GM19193 (cell line): ENCODE measurements around the gene NUP155.

Experiments used
- POLR2A ChIP-seq: IDR thresholded peaks from 4 replicates; pipeline ENCODE4 v1.6.1; 2011; ENCODE audit not compliant: insufficient read depth, insufficient read length; ENCODE audit errors: extremely low read depth

Gene NUP155

DNA sequence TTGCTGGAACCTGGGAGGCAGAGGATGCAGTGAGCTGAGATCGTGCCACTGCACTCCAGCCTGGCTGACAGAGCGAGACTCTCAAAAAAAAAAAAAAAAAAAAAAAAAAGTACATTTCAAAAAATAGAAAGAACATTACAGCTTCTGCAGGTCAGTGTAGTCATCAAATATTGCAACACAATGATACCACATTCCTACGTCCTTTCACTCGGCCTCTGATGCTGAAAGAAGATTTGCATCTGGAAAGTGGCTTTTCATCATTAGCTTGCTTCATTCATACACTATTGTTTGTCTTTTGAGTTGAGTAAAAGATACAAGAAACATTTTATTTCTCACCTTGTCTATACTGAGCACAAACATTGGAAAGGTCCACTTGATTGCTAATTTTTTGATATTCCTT, 62.1 kb downstream of the NUP155 start:
- TF ChIP-seq POLR2A: no peak

DNA sequence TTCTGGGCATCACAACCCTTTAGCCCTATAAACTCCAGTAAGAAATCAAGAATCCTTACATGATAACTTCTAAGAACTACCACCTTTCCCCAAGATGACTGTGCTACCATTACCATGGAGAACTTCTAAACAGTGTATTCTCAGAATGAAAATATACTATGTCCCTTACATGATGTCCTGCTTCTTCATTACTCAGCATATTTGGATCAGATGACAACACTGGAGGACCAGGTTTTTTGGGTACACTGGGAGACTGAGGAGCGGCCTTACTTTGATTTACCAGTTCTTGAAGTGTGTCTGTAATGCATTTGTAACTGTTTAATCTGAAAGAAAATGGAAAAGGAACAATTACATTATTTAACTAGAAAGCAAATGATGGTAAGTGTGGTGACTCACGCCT, 66.0 kb downstream of the NUP155 start:
- no peak for TF ChIP-seq POLR2A

DNA sequence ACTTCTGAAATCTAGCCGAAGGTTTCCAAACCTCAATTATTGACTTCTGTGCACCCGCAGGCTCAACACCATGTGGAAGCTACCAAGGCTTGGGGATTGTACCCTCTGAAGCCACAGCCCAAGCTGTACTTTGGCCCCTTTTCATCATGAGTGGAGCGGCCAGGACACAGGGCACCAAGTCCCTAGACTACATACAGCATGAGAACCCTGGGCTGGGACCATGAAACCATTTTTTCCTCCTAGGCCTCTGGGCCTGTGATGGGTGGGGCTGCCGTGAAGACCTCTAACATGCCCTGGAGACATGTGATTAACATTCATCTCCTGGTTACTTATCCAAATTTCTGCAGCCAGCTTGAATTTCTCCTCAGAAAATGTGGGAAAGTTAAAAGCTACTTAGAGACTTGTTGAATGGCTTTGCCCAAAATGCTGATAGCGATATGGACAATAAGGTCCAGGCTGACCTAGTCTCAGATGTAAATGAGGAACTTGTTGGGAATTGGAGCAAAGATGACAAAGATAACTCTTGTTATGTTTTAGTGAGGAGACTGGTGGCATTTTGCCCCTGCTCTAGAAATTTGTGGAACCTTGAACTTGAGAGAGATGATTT, 87.6 kb downstream of the NUP155 start:
- TF ChIP-seq POLR2A: no peak

DNA sequence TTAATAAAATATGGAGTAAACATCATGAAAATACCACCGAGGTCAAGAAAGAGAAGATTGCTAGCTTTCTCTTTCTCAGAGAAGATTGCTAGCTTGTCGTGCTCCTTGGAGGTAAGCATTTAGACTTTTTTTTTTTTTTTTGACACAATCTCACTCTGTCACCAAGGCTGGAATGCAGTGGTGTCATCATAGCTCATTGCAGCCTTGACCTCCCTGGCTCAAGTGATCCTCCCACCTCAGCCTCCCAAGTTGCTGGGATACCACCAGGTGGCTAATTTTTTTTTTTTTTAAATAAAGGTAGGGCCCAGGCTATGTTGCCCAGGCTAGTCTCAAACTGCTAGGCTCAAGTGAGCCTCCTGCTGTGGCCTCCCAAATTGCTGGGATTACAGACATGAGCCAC, 95.4 kb downstream of the NUP155 start:
- no peak for TF ChIP-seq POLR2A

DNA sequence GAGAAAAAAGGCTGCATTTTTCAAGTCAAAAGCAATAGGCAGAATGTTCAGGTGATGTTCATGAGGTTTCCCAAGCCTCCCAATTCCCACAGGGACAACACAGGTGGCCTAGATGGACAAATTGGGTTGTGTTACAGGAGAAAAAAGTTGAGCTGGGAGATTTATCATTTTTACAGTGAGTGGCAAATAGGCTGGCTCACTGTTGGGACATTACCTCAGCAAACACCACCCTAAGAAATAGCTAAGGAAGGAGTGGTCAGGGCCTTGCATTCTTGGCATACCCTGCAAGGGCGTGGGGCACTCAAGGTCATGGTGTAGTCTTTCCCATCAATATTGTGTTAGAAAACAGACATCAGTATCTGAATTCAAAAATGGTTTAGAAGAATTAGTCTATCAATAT, 98.4 kb downstream of the NUP155 start:
- no peak for TF ChIP-seq POLR2A

DNA sequence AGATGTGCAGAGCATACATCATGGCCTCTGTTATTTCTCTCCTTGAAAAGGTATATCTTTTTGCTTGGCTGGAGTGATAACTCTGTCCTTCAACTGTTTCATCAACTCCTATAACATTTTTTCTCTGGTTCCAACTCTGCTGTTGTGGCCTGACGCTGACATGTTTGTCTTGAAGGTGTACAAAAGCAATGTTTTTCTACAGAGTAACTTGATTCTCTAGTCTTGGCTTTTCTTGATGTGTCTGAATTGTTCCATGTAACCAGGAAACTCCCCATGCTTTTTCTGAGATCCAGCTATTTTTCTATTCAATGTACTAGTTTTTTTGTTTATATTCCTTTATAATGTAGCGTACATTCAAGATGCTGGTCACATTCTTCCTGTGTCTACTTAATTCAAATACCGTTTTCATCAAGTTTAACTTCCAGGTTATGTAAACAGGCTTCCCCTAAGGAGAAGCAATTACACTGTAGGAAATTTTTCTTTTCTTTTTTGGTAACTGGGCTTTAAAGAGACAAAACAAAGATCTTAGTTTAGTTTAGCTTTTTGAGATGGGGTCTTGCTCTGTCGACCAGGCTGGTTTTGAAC, 115.0 kb downstream of the NUP155 start:
- no peak for TF ChIP-seq POLR2A

DNA sequence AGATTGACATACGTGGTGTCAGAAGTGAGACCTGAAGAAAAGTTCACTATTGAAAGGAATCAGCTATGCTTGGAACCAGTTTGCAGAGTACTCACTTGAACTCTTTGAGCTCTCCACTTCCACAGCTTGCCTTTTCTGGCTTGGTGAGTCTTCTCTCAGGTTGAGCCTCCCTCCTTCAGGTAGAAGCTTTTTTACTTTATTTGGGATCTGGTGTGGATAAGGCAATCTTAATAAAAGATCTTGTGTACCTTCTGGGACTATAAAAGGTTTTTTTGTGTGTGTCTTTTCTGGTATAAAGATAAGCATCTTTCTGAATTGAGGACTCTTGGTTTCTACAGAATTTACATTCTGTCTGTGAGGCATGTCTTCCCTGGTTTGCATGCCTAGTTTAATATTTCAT, 116.3 kb downstream of the NUP155 start:
- TF ChIP-seq POLR2A: no peak

DNA sequence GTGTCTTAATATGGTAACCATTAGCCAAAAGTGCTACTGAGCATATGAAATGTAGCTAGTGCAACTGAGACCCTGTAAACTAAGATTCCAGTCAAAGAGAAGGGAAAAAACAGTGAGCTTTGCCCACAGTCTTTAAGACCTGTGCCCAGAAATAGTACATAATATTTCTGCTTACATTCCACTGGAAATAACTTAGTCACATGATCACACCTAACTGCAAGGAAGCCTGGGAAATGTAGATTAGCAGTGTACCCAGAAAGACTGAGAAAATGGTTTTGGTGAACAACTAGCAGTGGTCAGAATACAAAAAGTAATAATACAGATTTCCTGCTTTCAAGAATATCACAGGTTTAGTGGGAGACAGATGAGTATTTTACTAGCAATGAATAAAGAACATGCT, 119.2 kb downstream of the NUP155 start:
- no peak for TF ChIP-seq POLR2A

DNA sequence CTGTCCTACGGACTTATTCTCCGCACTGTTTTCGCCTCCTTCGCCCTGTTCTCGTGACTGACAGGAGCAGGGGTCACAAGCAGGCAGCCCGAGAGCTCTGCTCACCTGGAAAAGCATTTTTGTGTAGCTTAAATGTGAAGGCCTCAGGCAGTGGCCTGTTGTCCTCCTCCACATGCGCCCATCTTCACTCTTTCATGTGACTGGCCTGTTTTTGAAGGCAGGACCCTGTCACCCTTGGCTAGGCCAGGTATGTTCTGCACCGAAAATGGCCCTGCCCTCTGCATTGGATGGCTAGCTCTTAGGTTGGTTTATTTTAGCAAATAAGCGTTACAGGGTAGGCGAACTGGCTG, 121.1 kb downstream of the NUP155 start:
- no peak for TF ChIP-seq POLR2A

DNA sequence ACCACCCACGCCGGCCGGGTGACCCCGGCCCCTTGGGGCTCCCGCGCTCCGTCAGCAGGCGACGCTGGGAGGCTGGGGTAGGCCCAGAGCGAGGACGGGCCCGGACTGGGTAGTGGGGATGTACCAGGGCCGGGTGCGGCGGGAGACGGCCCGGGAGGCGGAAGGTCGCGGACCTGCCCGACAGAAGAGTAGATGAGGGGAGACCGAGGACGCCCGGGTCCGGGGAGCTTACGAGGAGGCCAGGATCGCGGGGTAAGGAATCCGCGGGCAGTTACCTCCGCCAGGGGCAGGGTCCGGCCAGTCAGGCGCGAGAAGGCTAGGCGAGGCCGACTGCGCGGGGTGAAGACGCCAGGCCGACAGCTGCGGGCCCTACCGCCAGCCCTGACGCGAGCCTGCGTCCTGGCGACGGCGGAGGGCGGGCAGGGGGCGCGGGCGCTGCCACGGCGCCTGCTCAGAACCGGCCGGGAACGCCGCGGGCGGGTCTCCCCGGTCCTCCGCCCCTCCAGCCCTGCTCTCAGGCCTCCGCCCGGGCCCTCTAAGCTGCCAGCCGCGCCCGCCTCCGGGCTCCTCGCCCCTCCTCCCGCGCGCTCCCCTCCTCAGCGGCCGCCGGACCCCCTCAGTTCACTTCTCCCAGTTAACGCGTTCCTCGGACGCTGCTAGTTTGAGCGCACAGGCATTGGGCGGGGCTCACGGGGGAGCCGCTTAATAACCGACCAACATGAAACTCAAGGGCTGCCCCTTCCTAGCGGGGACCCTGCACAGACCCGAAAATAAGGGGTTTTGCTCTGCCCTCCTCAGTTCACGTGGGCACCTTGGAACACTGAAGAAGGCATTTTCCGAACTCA, 121.7 kb downstream of the NUP155 start, which contains the start of gene CPLANE1:
TSS of gene CPLANE1 (minus strand) at position 407 of the 845 bp plus-strand sequence. CDS start 1,678 bp downstream, outside the sequence.
- peak; percentile 72 for TF ChIP-seq POLR2A

DNA sequence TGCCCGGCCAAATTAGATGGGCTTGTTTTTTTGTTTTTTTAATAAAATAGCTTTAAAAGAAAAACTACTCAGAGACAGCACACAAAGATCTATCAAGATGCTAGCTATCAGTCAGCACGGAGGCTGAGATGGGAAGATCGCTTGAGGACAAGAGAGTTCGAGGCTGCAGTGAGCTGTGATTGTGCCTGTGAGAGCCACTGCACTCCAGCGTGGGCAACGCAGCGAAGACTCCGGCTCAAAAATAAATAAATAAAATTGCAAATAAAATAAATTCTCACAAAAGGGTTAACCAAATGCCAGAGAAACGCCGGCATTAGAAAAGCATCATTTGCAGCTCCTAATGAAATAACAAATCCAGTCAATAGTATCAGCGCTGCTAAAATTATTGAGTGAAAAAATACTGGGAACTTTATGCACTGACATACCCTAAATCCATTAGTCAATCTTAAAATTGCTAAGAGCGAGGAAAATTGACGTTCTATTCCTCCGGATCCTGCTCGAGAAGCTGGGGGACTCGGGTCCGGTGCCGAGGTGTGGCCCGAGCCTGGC, 122.4 kb downstream of the NUP155 start:
- no peak for TF ChIP-seq POLR2A

DNA sequence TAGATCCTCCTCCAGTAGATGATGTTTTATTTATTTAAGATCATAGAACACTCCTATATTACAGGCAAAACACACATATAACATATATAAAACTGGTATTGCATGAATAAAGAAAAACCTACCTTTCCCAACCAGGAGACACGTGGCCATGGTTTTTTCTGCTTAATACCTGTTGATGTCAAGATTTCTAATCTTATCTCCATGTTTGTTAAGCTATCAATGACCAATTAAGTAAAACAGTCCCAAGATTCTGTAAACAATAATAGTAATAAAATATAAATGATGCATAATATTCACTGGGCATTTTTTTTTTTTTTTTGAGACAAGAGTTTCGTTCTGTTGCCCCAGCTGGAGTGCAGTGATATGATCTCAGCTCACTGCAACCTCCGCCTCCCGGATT, 123.4 kb downstream of the NUP155 start:
- no peak for TF ChIP-seq POLR2A

DNA sequence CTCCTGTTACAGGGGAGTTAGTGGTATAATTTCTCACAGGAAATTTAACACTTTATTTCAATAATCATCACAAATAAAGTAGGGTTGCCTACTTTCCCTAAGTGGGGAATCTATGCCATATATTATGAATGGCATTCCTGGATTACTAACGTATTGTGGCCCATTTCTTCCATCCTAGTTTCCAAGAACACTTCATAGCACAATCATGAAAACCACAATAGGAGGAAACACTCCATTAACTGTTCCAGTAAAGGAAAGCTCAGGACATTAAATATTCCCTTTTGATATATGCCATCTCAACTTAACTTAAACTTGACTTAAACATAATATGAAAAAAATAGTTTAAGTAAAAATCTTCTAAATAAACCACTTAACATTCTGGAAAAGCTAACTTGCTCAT, 123.9 kb downstream of the NUP155 start:
- TF ChIP-seq POLR2A: no peak
